CD8-positive, alpha-beta memory T cell (primary cell): Measurements from ENCODE around the gene NBEAL2. TPM values are rescaled to one million over a fixed set of nuclear protein-coding genes. Genes with fewer than 3 reads are reported as not detected.

Experiments
- CTCF ChIA-PET: fragments of 350-600 bp; sonication (Branson Sonifier 250); formaldehyde crosslinking; loops from one replicate; lab custom pipeline; 2021; ENCODE audit warnings: antibody characterized with exemption; lab: Charles Lee
- POLR2A ChIA-PET: fragments of 350-600 bp; sonication (Branson Sonifier 250); formaldehyde crosslinking; loops from one replicate; lab custom pipeline; 2021; ENCODE audit warnings: antibody characterized with exemption; lab: Charles Lee
- DNase-seq, 5 donors: peaks; one replicate each; pipeline versions ENCODE4 v3.0.0 to v3.0.0-alpha.2; 2020 to 2022; ENCODE audit warnings: mixed read lengths in 1 of 5
- H3K27ac ChIP-seq: one replicate; pipeline ENCODE4 v1.7.0; 2013; ENCODE audit warnings: low read depth, mild to moderate bottlenecking, low read length, moderate library complexity
- H3K27me3 ChIP-seq: 2 replicates; pipeline ENCODE4 v1.7.0; 2013; ENCODE audit warnings: low read length, mild to moderate bottlenecking; ENCODE audit not compliant: insufficient read depth, poor library complexity, severe bottlenecking
- H3K36me3 ChIP-seq: 2 replicates; pipeline ENCODE4 v1.7.0; 2013; ENCODE audit warnings: mild to moderate bottlenecking, low read length, moderate library complexity; ENCODE audit not compliant: insufficient read depth
- H3K4me1 ChIP-seq: 2 replicates; pipeline ENCODE4 v1.7.0; 2013; ENCODE audit warnings: mild to moderate bottlenecking, low read length, moderate library complexity; ENCODE audit not compliant: insufficient read depth
- H3K4me3 ChIP-seq: 2 replicates; pipeline ENCODE4 v1.7.0; 2013; ENCODE audit warnings: mild to moderate bottlenecking, low read length
- H3K9me3 ChIP-seq: 2 replicates; pipeline ENCODE4 v1.7.0; 2013; ENCODE audit warnings: mild to moderate bottlenecking, low read length
- H3K27ac Mint-ChIP-seq, 8 donors: one replicate each; pipeline ENCODE4 v1.8.0; 2020 to 2021; ENCODE audit warnings: mixed read lengths in 8 of 8, mild to moderate bottlenecking in 6 of 8, inconsistent platforms in 3 of 8, moderate library complexity in 3 of 8
- H3K27me3 Mint-ChIP-seq, 2 donors: one replicate each; pipeline ENCODE4 v1.8.0; 2020 to 2021; ENCODE audit warnings: mixed read lengths in 2 of 2, mild to moderate bottlenecking in 1 of 2, moderate library complexity in 1 of 2
- H3K36me3 Mint-ChIP-seq, 3 donors: one replicate each; pipeline ENCODE4 v1.8.0; 2020 to 2021; ENCODE audit warnings: mixed read lengths in 3 of 3, inconsistent platforms in 1 of 3, mild to moderate bottlenecking in 1 of 3
- H3K4me1 Mint-ChIP-seq, 3 donors: one replicate each; pipeline ENCODE4 v1.8.0; 2020 to 2021; ENCODE audit warnings: mixed read lengths in 3 of 3, inconsistent platforms in 1 of 3, mild to moderate bottlenecking in 1 of 3
- H3K4me3 Mint-ChIP-seq, 7 donors: one replicate each; pipeline ENCODE4 v1.8.0; 2020 to 2021; ENCODE audit warnings: mixed read lengths in 7 of 7, mild to moderate bottlenecking in 6 of 7, moderate library complexity in 4 of 7, inconsistent platforms in 2 of 7
- H3K9me3 Mint-ChIP-seq, 5 donors: one replicate each; pipeline ENCODE4 v1.8.0; 2020 to 2022; ENCODE audit warnings: mixed read lengths in 5 of 5, mild to moderate bottlenecking in 3 of 5, moderate library complexity in 2 of 5, inconsistent platforms in 1 of 5
- polyA plus RNA-seq: library from polyadenylated mRNA; unstranded; fragments of 300-500 nt; fragmentation: Illumina TruSeq; gene quantifications from one replicate; pipeline ENCODE4 v1.2.3, GENCODE V29; 2021
- total RNA-seq, 2 experiments: library from RNA; stranded (reverse); gene quantifications; one replicate each; pipeline ENCODE4 v1.2.3, GENCODE V29; 2021

The NBEAL2 gene
- total and polyA plus RNA-seq, 3 experiments from 2014 or later: 12.8 to 83.5 (median 76.2) TPM

- Mint-ChIP-seq H3K36me3 (peaks cover 0 to 10% (median 0%) of the 10 kb centered on the region in 3 donors), H3K4me3 (peak overlapping the region in 6 of 7 donors; percentile 18 to 52 (median 46)), H3K27me3 (no peaks in the 10 kb centered on the region), H3K4me1 (peaks cover 69 to 85% (median 78%) of the 10 kb centered on the region in 3 donors), H3K27ac (peak overlapping the region; percentile 66 to 94 (median 80)), H3K9me3 (no peaks in the 10 kb centered on the region)
- H3K27me3 ChIP-seq: no peaks in the 10 kb centered on the region
- no peak overlapping the region for H3K27ac ChIP-seq
- ChIA-PET POLR2A (interaction anchor here (1.1 kb wide), 1 partner anchor 16 kb away, joined by 3 read pairs; no protein-coding TSS in a partner anchor), CTCF (interaction anchor here (1.0 to 1.4 kb wide), 2 partner anchors 13 to 73 kb away, joined by 3 to 4 read pairs; no protein-coding TSS in a partner anchor)
- no peaks in the 10 kb centered on the region for H3K36me3 ChIP-seq
- H3K4me3 ChIP-seq: no peak overlapping the region
- peaks cover 81% of the 10 kb centered on the region for H3K4me1 ChIP-seq
- DNase-seq: peak in 1 of 5 donors; percentile 24
- no peaks in the 10 kb centered on the region for H3K9me3 ChIP-seq
These were observed 3.1 kb downstream of the NBEAL2 start for GRCh38 chr3:46982546-46982945.

GRCh38 chr3:46984591-46985459 lies 5.4 kb downstream of the NBEAL2 start:
- no peak overlapping the region for H3K27ac ChIP-seq
- peak overlapping the region; percentile 37 to 96 (median 88) for H3K27ac Mint-ChIP-seq
- ChIA-PET POLR2A (no interaction called here), CTCF (interaction anchor here (1.0 to 1.3 kb wide), 3 partner anchors 10 to 140 kb away, joined by 3 to 4 read pairs (median 3); no protein-coding TSS in a partner anchor)
- no peaks in the 10 kb centered on the region for H3K9me3 ChIP-seq
- H3K4me3 Mint-ChIP-seq: peak overlapping the region in 6 of 7 donors; percentile 14 to 77 (median 52)
- H3K36me3 Mint-ChIP-seq: peaks cover 0 to 23% (median 4%) of the 10 kb centered on the region in 3 donors
- no peaks in the 10 kb centered on the region for H3K9me3 Mint-ChIP-seq
- DNase-seq: peak in 1 of 5 donors; percentile 25
- no peaks in the 10 kb centered on the region for H3K27me3 ChIP-seq
- no peaks in the 10 kb centered on the region for H3K27me3 Mint-ChIP-seq
- H3K4me1 Mint-ChIP-seq: peaks cover 75 to 90% (median 86%) of the 10 kb centered on the region in 3 donors
- peaks cover 89% of the 10 kb centered on the region for H3K4me1 ChIP-seq
- H3K36me3 ChIP-seq: peaks cover 6% of the 10 kb centered on the region
- H3K4me3 ChIP-seq: no peak overlapping the region

- ChIA-PET CTCF (interaction anchor here (1.0 to 1.3 kb wide), 3 partner anchors 9 to 140 kb away, joined by 3 to 4 read pairs (median 3); no protein-coding TSS in a partner anchor), POLR2A (no interaction called here)
- Histone ChIP-seq H3K4me3 (peak overlapping the region; percentile 3), H3K27ac (peak overlapping the region; percentile 84), H3K4me1 (peaks cover 85% of the 10 kb centered on the region), H3K36me3 (peaks cover 10% of the 10 kb centered on the region), H3K27me3 (no peaks in the 10 kb centered on the region), H3K9me3 (no peaks in the 10 kb centered on the region)
- peak in 1 of 5 donors; percentile 44 for DNase-seq
- H3K4me3 Mint-ChIP-seq: peak overlapping the region in 2 of 7 donors; percentile 19 to 54
- H3K27me3 Mint-ChIP-seq: no peaks in the 10 kb centered on the region
- H3K4me1 Mint-ChIP-seq: peaks cover 80 to 95% (median 93%) of the 10 kb centered on the region in 3 donors
- peaks cover 0 to 29% (median 5%) of the 10 kb centered on the region in 3 donors for H3K36me3 Mint-ChIP-seq
- no peaks in the 10 kb centered on the region for H3K9me3 Mint-ChIP-seq
- H3K27ac Mint-ChIP-seq: peak overlapping the region in 6 of 8 donors; percentile 37 to 96 (median 92)
These were observed 6.1 kb downstream of the NBEAL2 start for GRCh38 chr3:46985588-46985987.

- peaks cover 13% of the 10 kb centered on the region for H3K36me3 ChIP-seq
- ChIA-PET CTCF (interaction anchor here (1.4 kb wide), 1 partner anchor 77 kb away, joined by 4 read pairs; no protein-coding TSS in a partner anchor), POLR2A (no interaction called here)
- peaks cover 0 to 35% (median 5%) of the 10 kb centered on the region in 3 donors for H3K36me3 Mint-ChIP-seq
- H3K9me3 Mint-ChIP-seq: no peaks in the 10 kb centered on the region
- H3K4me1 Mint-ChIP-seq: peaks cover 76 to 95% (median 87%) of the 10 kb centered on the region in 3 donors
- DNase-seq: no peak
- H3K9me3 ChIP-seq: no peaks in the 10 kb centered on the region
- H3K27ac Mint-ChIP-seq: peak overlapping the region; percentile 65 to 96 (median 90)
- no peaks in the 10 kb centered on the region for H3K27me3 Mint-ChIP-seq
- H3K4me3 Mint-ChIP-seq: peak overlapping the region; percentile 19 to 84 (median 65)
- peak overlapping the region; percentile 3 for H3K4me3 ChIP-seq
- peak overlapping the region; percentile 84 for H3K27ac ChIP-seq
- peaks cover 80% of the 10 kb centered on the region for H3K4me1 ChIP-seq
- H3K27me3 ChIP-seq: no peaks in the 10 kb centered on the region
These were observed 6.7 kb downstream of the NBEAL2 start for GRCh38 chr3:46986055-46986730.

- H3K36me3 Mint-ChIP-seq: peaks cover 0 to 41% (median 5%) of the 10 kb centered on the region in 3 donors
- peaks cover 20% of the 10 kb centered on the region for H3K36me3 ChIP-seq
- H3K4me1 ChIP-seq: peaks cover 74% of the 10 kb centered on the region
- H3K9me3 Mint-ChIP-seq: no peaks in the 10 kb centered on the region
- H3K4me3 Mint-ChIP-seq: peak overlapping the region; percentile 74 to 90 (median 83)
- peak overlapping the region; percentile 73 to 96 (median 90) for H3K27ac Mint-ChIP-seq
- H3K27me3 ChIP-seq: no peaks in the 10 kb centered on the region
- peak overlapping the region; percentile 84 for H3K27ac ChIP-seq
- CTCF ChIA-PET: interaction anchor here (1.4 to 2.5 kb wide), 5 partner anchors 10 to 77 kb away, joined by 4 to 13 read pairs (median 6); partner anchors contain the start of gene CCDC12
- no peaks in the 10 kb centered on the region for H3K9me3 ChIP-seq
- POLR2A ChIA-PET: interaction anchor here (1.0 to 1.8 kb wide), 5 partner anchors 8 to 177 kb away, joined by 3 to 9 read pairs (median 4); partner anchors contain the start of genes CCDC12, NBEAL2 and SETD2
- H3K4me1 Mint-ChIP-seq: peaks cover 72 to 92% (median 81%) of the 10 kb centered on the region in 3 donors
- H3K4me3 ChIP-seq: peak overlapping the region; percentile 53
- H3K27me3 Mint-ChIP-seq: no peaks in the 10 kb centered on the region
- no peak for DNase-seq
These were observed 7.4 kb downstream of the NBEAL2 start for GRCh38 chr3:46986782-46987310.

- Histone ChIP-seq H3K9me3 (no peaks in the 10 kb centered on the region), H3K4me3 (peak overlapping the region; percentile 53), H3K36me3 (peaks cover 22% of the 10 kb centered on the region), H3K27me3 (no peaks in the 10 kb centered on the region), H3K4me1 (peaks cover 69% of the 10 kb centered on the region), H3K27ac (peak overlapping the region; percentile 84)
- POLR2A ChIA-PET: interaction anchor here (1.0 to 1.8 kb wide), 5 partner anchors 8 to 177 kb away, joined by 3 to 9 read pairs (median 4); partner anchors contain the start of genes CCDC12, NBEAL2 and SETD2
- H3K27me3 Mint-ChIP-seq: no peaks in the 10 kb centered on the region
- CTCF ChIA-PET: interaction anchor here (1.4 to 2.5 kb wide), 5 partner anchors 10 to 78 kb away, joined by 4 to 13 read pairs (median 6); partner anchors contain the start of gene CCDC12
- peak overlapping the region; percentile 74 to 90 (median 83) for H3K4me3 Mint-ChIP-seq
- peaks cover 70 to 90% (median 78%) of the 10 kb centered on the region in 3 donors for H3K4me1 Mint-ChIP-seq
- no peaks in the 10 kb centered on the region for H3K9me3 Mint-ChIP-seq
- peaks cover 0 to 46% (median 5%) of the 10 kb centered on the region in 3 donors for H3K36me3 Mint-ChIP-seq
- DNase-seq: no peak
- H3K27ac Mint-ChIP-seq: peak overlapping the region; percentile 73 to 97 (median 93)
These were observed 7.9 kb downstream of the NBEAL2 start for GRCh38 chr3:46987319-46987742.
